VCaP (cell line): ENCODE data around the gene PEX11B.

Experiments
- H3K27ac ChIP-seq: fragments of 450-650 bp; 2 replicates; pipeline ENCODE4 v1.5.1; 2017
- CTCF ChIP-seq: fragments of 450-650 bp; conservative IDR thresholded peaks from 2 replicates; pipeline ENCODE4 v1.5.1; 2017; ENCODE audit warnings: mild to moderate bottlenecking, moderate library complexity

Gene PEX11B

GRCh38 chr1:145874646-145875045 is 43.9 kb downstream of the PEX11B start:
- no peak for TF ChIP-seq CTCF
- no peak overlapping the region for H3K27ac ChIP-seq

- H3K27ac ChIP-seq = no peak overlapping the region
- no peak for TF ChIP-seq CTCF
Observed at GRCh38 chr1:145871994-145872924, 46.3 kb downstream of the PEX11B start.

GRCh38 chr1:145868232-145868631 is 50.3 kb downstream of the PEX11B start:
- no peak for TF ChIP-seq CTCF

GRCh38 chr1:145863282-145864018 is 55.1 kb downstream of the PEX11B start:
- no peak overlapping the region for H3K27ac ChIP-seq
- no peak for TF ChIP-seq CTCF

More at GRCh38 chr1:145868232-145868631, 50.3 kb downstream of the PEX11B start:
- H3K27ac ChIP-seq = no peak overlapping the region
